ENCODE measurements around the gene ZNF146.

DNA sequence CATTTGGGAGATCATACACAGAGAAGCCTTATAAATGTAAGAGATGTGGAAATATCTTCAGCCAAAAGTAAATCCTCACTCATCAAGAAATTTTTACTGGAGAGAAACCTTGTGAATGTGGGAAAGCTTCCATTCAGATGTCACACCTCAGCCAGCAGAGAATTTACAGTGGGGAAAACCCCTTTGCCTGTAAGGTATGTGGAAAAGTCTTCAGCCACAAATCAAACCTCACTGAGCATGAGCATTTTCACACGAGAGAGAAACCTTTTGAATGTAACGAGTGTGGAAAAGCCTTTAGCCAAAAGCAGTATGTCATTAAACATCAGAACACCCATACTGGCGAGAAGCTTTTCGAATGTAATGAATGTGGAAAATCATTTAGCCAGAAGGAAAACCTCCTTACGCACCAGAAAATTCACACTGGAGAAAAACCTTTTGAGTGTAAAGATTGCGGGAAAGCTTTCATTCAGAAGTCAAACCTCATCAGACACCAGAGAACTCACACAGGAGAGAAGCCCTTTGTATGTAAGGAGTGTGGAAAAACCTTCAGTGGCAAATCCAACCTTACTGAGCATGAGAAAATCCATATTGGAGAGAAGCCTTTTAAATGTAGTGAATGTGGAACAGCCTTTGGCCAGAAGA lies 21.5 kb downstream of the ZNF146 start:
- no peak for TF ChIP-seq EZH2phosphoT487 (IDR thresholded peaks at IDR 0.05; ENCODE audit: low read depth)
- TF ChIP-seq, protein P1, sequence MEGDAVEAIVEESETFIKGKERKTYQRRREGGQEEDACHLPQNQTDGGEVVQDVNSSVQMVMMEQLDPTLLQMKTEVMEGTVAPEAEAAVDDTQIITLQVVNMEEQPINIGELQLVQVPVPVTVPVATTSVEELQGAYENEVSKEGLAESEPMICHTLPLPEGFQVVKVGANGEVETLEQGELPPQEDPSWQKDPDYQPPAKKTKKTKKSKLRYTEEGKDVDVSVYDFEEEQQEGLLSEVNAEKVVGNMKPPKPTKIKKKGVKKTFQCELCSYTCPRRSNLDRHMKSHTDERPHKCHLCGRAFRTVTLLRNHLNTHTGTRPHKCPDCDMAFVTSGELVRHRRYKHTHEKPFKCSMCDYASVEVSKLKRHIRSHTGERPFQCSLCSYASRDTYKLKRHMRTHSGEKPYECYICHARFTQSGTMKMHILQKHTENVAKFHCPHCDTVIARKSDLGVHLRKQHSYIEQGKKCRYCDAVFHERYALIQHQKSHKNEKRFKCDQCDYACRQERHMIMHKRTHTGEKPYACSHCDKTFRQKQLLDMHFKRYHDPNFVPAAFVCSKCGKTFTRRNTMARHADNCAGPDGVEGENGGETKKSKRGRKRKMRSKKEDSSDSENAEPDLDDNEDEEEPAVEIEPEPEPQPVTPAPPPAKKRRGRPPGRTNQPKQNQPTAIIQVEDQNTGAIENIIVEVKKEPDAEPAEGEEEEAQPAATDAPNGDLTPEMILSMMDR (IDR thresholded peaks at IDR 0.05; ENCODE audit: low read depth, low read length), result no peak

Measured in OCI-LY3 (cell line).